GM21825 (cell line): ENCODE measurements around the gene HMOX1.

ENCODE experiments used
- ATAC-seq: cut with Tn5 transposase; IDR thresholded peaks from one replicate; pipeline ENCODE4 v1.9.1; 2021; ENCODE audit warnings: mild to moderate bottlenecking, moderate library complexity; ENCODE audit not compliant: unreplicated experiment

The HMOX1 gene

GRCh38 chr22:35380537-35381423, at the start of gene HMOX1:
HMOX1 (plus strand) TSS chr22:35381096; CDS start chr22:35381174, 78 bp downstream.
- peak; percentile 45 for ATAC-seq

DNA sequence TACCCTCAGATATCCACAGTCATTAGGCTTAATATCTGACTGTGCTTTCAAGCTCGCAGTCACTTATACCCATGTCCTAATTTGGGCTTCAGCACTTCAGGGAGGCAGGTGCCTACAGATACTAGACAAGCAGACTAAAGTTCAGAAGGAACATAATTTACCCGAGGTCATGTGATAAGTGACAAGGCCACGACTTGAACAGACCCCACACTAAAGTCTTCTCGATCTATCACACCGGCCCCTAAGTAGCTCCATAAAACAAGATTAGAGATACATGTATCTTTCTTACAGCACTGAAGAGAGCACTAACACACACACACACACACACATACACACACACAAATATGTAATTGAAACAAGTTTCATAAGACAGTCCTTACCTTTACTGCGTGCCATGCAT, 48.6 kb upstream of the HMOX1 start:
- ATAC-seq: no peak

- ATAC-seq: no peak
These were observed 47.7 kb upstream of the HMOX1 start for GRCh38 chr22:35333220-35333619.

DNA sequence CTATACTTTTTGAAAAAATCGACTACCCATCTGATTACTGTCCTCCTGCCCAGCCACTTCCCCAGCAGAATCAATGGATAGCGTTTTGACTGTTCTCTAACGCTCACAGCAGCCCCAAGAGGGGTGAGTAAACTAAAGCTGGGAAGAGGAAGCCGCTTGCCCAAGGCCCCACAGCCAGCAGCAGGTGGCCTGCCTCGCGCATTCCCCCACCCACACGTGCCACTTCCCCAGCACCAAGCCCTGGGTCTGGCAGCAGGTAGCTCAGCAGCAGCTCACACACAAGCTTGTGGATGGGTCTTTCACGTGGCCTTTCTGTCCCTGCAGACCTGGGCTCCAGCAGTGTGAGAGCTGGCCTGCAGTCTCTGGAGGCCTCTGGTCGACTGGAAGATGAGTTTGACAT, 46.9 kb upstream of the HMOX1 start:
- ATAC-seq: no peak

GRCh38 chr22:35335468-35335867, 45.4 kb upstream of the HMOX1 start:
- no peak for ATAC-seq

DNA sequence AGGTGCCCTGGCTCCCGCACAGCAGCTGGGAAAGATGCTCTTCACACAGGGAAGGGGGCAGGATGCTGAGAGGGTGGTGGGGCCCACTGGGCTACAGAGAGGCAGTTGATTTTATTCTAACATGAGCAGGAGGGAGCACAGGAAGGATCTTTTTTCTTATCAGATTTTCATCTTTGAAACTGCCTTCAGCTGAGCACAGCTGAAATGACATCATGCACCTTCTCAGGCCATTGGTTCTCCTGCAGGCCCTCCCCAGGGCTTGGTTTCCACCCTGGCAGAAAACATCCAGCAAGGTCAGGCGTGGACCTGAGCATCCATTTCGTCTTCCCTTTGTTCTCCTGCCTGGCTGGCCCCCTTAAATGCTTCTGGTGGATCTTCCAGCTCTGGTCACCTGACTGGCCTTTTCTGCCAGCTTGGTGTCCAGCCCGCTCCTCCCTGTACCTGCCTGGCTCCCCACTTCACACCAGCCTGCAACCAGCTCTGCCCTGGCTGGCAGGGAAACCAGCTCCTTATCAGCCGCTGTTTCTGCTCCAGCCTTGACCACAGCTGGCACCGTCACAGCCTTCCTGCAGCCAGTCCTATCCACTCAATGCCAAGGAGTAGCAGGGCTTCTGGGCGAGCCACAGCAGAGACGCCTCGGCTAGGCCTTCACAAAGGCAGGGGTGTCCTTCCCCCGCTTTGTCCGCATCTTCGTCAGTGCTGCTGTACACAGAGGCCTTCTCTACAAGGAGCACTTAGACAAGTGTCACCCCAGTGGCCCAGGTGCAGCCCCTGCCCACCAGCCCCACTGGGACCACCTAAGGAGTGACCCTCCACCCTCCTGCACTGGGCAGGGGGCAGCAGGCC, 44.7 kb upstream of the HMOX1 start:
- ATAC-seq: no peak

DNA sequence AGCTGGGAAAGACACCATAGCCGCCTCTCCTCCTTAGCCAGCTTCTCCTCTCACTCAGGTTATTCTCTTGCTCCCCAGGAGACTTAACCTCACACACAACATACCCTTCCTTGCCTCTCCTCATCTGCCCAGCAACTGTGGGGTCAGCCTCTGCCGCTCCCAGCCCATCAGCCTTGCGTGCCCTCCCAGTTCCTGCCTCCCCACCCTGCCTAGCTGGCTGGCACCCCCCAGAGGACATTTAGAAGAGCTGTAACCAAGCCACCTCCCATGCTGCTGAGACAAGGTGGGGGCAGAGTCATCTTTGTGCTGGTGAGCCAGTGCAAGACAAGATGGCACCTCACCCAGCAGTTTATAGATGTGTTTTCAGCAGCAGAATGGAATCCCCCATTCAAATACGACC, 43.0 kb upstream of the HMOX1 start:
- no peak for ATAC-seq

- ATAC-seq: no peak
These were observed 39.6 kb upstream of the HMOX1 start for GRCh38 chr22:35341090-35341874.

DNA sequence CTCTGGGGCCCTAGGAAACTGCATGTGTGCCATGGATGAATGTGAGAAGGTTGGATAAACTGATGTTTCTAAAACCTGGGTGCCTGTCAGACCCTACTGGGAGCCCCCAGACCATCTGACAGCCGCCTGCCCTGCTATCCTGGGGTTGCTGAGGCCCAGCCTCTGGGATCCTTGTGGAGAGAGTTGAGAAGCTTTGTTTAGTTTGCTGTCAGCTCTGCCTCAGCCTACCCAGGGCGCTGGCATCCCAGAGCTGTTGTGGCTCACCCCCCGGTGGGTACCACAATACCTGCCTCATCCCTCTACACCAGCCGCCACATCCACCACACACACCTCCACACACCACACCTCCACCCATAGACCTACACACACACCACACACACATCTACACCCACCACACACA, 38.5 kb upstream of the HMOX1 start:
- ATAC-seq: no peak

DNA sequence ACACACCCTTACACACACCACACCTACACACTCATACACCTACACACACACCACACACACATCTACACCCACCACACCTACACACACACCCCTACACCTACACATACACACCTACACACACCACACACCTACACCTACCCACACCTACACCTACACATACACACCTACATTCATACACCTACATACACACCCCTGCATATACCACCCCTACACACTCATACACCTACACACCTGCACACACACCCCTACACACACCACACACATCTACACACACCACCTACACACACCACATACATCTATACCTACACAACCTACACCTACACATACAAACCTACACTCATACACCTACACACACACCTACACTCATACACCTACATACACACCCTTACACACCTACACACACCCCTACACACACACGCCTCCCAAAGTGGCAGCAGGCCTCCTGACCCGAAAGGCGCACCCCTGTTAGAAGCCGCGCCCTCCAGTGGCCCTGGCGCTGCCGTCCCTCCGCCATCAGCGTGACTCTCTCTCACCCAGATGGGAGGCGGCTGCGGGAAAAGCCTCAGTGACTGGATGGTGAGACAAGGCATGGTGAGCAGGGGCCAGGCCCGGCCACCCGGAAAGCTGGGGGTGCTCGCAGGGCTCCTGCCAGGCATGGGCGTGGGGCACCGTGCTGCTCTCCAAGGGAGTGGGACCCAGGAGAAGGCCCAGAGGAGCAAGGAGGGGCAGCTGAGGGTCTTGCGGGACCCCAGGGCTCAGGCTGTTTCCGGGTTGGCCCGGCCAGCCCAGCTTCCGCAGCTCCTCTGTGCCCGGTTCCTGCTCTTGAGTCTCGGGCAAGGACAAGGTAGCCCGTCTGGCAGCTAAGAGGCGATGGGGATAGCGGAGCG, 37.0 kb upstream of the HMOX1 start:
- ATAC-seq: no peak

DNA sequence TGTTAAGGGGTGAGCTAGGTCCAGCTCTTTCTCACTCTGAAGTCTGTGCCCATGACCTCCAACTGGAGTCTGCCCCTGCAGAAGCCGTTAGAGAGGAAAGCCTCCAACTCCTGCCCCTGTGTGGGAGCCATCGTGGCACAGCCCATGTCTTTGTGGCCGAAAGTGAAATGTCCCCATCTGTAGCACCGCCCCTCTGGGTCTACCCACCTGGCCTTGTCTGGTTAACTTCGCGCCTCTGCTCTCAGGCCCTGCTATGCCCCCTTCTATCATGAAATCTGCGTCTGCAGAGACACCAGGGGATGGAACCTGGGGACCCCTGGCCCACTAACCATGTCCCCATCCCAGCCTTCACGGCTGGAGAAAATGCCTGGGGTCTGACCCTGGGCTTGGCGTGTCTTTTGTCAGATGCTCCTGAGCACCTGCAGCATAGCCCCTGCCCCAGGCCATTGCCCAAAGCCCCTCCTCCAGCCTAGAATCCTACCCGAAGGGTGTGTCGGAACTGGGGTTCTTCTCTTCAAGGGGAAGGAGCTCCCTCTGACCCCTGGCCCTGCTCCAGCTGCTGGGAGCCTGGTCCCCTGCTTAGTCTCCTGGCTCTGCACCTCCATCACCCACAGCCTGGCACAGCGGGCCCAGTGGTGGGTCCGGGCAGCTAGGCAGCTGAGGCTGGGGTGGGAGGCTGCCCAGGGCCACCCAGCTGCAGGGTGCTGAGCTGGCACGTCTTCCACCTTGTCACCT, 35.8 kb upstream of the HMOX1 start:
- no peak for ATAC-seq

- ATAC-seq: no peak
These were observed 34.9 kb upstream of the HMOX1 start for GRCh38 chr22:35345808-35346505.

- no peak for ATAC-seq
These were observed 34.2 kb upstream of the HMOX1 start for GRCh38 chr22:35346596-35347220.

DNA sequence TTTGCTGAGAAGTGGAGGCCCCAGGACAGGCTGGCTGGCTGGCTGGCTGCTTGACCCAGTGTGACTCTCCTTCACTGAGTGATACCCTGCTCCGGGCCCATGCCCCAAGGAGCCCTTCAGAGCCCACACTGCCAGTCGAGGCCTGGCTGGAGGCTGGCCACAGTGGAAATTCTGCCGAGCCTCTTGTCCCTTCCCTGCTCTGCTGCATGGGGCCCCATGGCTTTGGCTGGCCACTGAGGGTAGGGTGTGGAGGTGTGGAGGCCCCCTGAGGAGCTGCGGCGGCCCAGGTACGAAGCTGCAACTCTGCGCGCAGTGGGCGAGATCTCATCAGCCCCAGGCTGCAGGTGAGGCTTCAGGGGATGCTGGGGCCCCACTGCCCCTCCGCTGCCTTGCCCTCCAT, 33.4 kb upstream of the HMOX1 start:
- ATAC-seq: no peak

DNA sequence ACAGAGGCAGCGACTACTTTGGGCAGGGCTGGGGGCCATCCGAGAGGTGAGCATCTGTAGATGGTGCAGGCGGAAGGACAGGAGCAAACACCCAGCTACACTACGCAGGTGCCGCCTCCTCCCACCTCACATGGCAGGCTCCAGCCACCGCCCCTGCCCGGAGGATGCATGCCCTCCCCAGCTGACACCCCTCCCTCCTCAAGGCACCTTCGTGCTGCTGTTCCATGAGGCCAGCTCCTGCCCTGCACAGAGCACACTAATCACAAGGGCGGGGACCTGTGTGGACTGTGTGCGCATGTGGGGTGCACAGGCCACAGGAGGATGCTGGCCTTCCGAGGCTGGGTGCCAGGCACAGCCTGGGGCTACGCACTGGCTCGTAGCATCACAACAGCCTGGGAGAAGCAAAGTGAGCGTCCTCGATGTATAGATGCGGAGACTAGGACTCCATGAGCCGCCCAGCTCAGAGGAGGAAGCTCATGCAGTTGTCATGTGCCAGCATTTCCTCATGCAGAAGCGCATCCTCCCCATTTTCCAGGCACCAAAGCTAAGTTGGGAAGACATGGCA, 32.8 kb upstream of the HMOX1 start:
- no peak for ATAC-seq

- no peak for ATAC-seq
These were observed 32.2 kb upstream of the HMOX1 start for GRCh38 chr22:35348703-35349102.

DNA sequence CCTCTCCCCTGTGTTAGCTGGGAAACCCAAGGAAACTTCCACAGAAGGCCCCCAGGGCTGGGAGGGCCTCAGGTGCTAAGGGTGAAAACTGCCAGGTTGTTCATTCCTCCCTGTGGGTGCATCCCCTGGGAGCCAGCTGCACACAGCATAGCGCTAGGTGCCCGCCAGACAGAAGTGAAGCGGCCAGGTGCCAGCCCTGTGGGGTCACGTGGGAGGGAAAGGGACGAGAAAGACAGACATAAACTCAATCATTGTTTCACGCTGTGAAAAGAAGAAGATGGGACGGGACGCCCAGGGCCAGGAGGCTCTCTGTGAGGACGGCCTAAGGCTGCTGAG, 31.6 kb upstream of the HMOX1 start:
- no peak for ATAC-seq
